Sigmoid colon (tissue), 7 donors: ENCODE data around the gene ARHGAP15. TPM values are rescaled to one million over a fixed set of nuclear protein-coding genes. Genes with fewer than 3 reads are reported as not detected.

ENCODE experiments used
- DNase-seq: peaks from one replicate; pipeline ENCODE4 v3.0.0-alpha.2; 2019
- H3K27ac ChIP-seq, 4 donors: fragments of 200-600 bp; sonication (generic); one replicate each; pipeline ENCODE4 v1.5.1; 2016 to 2019; ENCODE audit warnings: mild to moderate bottlenecking in 1 of 4
- H3K27me3 ChIP-seq, 3 donors: fragments of 200-600 bp; sonication (generic); one replicate each; pipeline ENCODE4 v1.5.1; 2019; ENCODE audit warnings: mild to moderate bottlenecking in 1 of 3
- H3K36me3 ChIP-seq, 4 donors: fragments of 200-600 bp; sonication (generic); one replicate each; pipeline ENCODE4 v1.5.1; 2016 to 2019
- H3K4me1 ChIP-seq, 4 donors: fragments of 200-600 bp; sonication (generic); one replicate each; pipeline ENCODE4 v1.5.1; 2017 to 2019
- H3K4me3 ChIP-seq, 4 donors: fragments of 200-600 bp; sonication (generic); one replicate each; pipeline ENCODE4 v1.5.1; 2017 to 2019; ENCODE audit warnings: mild to moderate bottlenecking in 2 of 4, moderate library complexity in 1 of 4
- H3K9me3 ChIP-seq, 4 donors: fragments of 200-600 bp in 3 of 4; sonication (generic) in 3 of 4; one replicate each; pipeline versions ENCODE4 v1.5.1 to v1.6.1; 2013 to 2019
- EP300 ChIP-seq, 4 donors: sonication (generic); formaldehyde crosslinking; IDR thresholded peaks; one replicate each; pipeline ENCODE4 v1.6.1; 2017; ENCODE audit warnings: antibody characterized with exemption in 4 of 4
- POLR2A ChIP-seq, 2 donors: fragments of 450-650 bp; IDR thresholded peaks; one replicate each; pipeline ENCODE4 v1.6.1; 2016; ENCODE audit warnings: antibody characterized with exemption in 2 of 2, mild to moderate bottlenecking in 2 of 2, moderate library complexity in 2 of 2
- POLR2AphosphoS5 ChIP-seq, 4 donors: sonication (generic); formaldehyde crosslinking; IDR thresholded peaks; one replicate each; pipeline ENCODE4 v1.6.1; 2017; ENCODE audit warnings: antibody characterized with exemption in 4 of 4
- WGBS, 2 donors: extraction: QIAGEN DNeasy Blood & Tissue Kit; methylation state at CpG; one replicate each; pipeline ENCODE4 v1.1.7; 2013; 5-methylcytosine and 5-hydroxymethylcytosine counted together
- intact Hi-C: fragments of 100-400 bp; cut with DNase I; formaldehyde crosslinking; loops from one replicate; pipeline ENCODE4 v1.15.1; 2023
- polyA plus RNA-seq, 3 donors: library from polyadenylated mRNA; stranded (reverse); fragments of 200-250 nt; gene quantifications; one replicate each; pipeline ENCODE4 v1.2.3, GENCODE V29; 2013
- total RNA-seq, 4 donors: library from RNA; depleted of rRNA; stranded (reverse); fragments of >200 nt; gene quantifications; one replicate each; pipeline ENCODE4 v1.1.0, GENCODE V29; 2016
- TF ChIP-seq, protein P1 (sequence below), 4 experiments: fragments of 450-650 bp in 3 of 4; fragments of 200-600 bp in 1 of 4; IDR thresholded peaks; one replicate each; pipeline ENCODE4 v1.5.1; 2016 to 2019; ENCODE audit warnings: antibody characterized with exemption in 4 of 4, mild to moderate bottlenecking in 3 of 4, moderate library complexity in 2 of 4
- donor health status: healthy with polysubstance abuse.
- donor health status: Bipolar disorder and iron deficiency.
- donor health status: healthy.

ARHGAP15 gene
- total and polyA plus RNA-seq, 7 donors, result 3.7 to 16.4 (median 6.0) TPM

DNA sequence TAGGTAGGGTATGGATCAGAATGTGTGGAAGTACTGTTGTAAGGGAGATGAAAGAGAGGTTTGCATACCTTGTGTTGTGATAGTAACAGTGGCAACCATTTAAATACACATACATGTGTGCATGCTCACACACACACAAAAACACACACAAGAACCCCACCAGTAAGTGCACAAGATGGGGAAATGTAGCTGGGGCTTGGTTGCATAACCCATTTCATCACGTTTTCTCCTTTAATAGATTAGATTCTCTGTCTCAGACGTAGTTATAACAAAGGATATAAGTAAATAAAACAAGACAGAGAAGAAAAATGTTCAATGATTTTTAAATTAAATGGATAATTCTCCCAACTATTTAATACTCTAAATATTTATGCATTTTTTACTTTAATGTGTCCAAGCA lies 13.4 kb downstream of the ARHGAP15 start:
- no peak for TF ChIP-seq EP300 (IDR thresholded peaks at IDR 0.05)
- no peak for TF ChIP-seq POLR2AphosphoS5 (IDR thresholded peaks at IDR 0.05)
- no peak for TF ChIP-seq POLR2A (IDR thresholded peaks at IDR 0.05)
- TF ChIP-seq, protein P1, sequence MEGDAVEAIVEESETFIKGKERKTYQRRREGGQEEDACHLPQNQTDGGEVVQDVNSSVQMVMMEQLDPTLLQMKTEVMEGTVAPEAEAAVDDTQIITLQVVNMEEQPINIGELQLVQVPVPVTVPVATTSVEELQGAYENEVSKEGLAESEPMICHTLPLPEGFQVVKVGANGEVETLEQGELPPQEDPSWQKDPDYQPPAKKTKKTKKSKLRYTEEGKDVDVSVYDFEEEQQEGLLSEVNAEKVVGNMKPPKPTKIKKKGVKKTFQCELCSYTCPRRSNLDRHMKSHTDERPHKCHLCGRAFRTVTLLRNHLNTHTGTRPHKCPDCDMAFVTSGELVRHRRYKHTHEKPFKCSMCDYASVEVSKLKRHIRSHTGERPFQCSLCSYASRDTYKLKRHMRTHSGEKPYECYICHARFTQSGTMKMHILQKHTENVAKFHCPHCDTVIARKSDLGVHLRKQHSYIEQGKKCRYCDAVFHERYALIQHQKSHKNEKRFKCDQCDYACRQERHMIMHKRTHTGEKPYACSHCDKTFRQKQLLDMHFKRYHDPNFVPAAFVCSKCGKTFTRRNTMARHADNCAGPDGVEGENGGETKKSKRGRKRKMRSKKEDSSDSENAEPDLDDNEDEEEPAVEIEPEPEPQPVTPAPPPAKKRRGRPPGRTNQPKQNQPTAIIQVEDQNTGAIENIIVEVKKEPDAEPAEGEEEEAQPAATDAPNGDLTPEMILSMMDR (IDR thresholded peaks at IDR 0.05), result no peak
- Histone ChIP-seq H3K36me3 (no peaks in the 10 kb centered on the region), H3K27ac (no peak overlapping the region), H3K4me1 (no peaks in the 10 kb centered on the region), H3K9me3 (no peaks in the 10 kb centered on the region), H3K4me3 (no peak overlapping the region), H3K27me3 (no peaks in the 10 kb centered on the region)
- DNase-seq, result no peak
- 57 to 73% methylated on average over 2 of the region's 2 CpGs for WGBS, 2 donors
- intact Hi-C loops, result no loop called here

DNA sequence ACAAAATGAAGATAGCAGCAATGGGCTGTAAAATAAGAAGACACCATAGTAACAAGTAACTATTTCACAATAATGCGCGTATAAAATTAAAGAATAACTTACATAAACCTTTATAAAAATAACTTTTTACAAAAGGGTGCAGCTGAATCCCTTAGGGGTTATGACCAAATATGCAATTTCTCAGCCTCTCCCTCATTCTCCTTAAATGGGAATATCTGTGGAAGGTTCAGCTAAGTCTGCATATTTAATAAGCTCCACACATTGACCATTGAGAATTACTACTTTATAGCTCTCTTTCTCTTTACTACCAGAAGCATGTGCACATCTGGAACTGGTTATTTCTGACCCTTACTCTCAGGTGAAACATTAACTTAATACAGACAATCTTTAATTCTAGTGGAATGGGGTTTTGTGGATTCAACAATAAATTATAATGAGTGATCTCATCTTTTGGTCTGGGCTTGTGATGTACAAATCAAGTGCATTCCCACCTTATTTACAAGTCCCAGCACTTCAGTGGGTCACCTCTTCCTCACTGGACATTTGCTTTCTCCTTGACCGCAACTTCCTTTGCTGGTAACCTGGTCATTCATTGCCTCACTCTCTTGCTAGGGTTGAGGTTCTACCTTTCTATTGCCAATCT lies 15.7 kb downstream of the ARHGAP15 start:
- intact Hi-C loops, result no loop called here
- no peak for DNase-seq
- TF ChIP-seq, protein P1 (IDR thresholded peaks at IDR 0.05), result no peak
- no peak for TF ChIP-seq POLR2A (IDR thresholded peaks at IDR 0.05)
- TF ChIP-seq POLR2AphosphoS5 (IDR thresholded peaks at IDR 0.05), result no peak
- TF ChIP-seq EP300 (IDR thresholded peaks at IDR 0.05), result no peak
- H3K27me3 ChIP-seq, result no peaks in the 10 kb centered on the region
- H3K36me3 ChIP-seq, result no peaks in the 10 kb centered on the region
- no peaks in the 10 kb centered on the region for H3K9me3 ChIP-seq
- H3K27ac ChIP-seq, result no peak overlapping the region
- H3K4me3 ChIP-seq, result no peak overlapping the region
- WGBS, 2 donors, result 94 to 97% methylated on average over 3 of the region's 3 CpGs
- H3K4me1 ChIP-seq, result no peaks in the 10 kb centered on the region

DNA sequence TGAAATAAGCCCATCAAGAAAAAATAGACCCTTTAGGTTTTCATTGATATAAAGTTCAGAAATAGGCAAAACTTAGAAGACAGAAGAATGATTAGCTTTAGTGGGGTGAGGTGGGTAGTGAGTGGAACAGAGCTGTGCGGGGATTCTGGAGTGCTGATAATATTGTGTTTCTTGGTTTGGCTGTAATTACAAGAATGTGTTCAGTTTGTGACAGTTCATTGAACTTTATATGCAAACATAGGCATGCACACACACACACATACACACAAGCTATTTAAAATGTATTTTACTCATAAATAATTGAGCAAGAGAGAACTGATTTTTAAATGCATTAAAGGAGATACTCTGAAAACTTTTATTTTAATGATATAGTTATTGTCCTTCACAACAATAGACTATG lies 17.1 kb downstream of the ARHGAP15 start:
- H3K4me3 ChIP-seq, result no peak overlapping the region
- TF ChIP-seq POLR2A (IDR thresholded peaks at IDR 0.05) (no peak), POLR2AphosphoS5 (IDR thresholded peaks at IDR 0.05) (no peak)
- WGBS, 2 donors, result 69 to 86% methylated on average over 1 of the region's 1 CpG
- intact Hi-C loops, result no loop called here
- H3K27me3 ChIP-seq, result no peaks in the 10 kb centered on the region
- H3K4me1 ChIP-seq, result no peaks in the 10 kb centered on the region
- no peak overlapping the region for H3K27ac ChIP-seq
- H3K9me3 ChIP-seq, result no peaks in the 10 kb centered on the region
- DNase-seq, result no peak
- H3K36me3 ChIP-seq, result no peaks in the 10 kb centered on the region

DNA sequence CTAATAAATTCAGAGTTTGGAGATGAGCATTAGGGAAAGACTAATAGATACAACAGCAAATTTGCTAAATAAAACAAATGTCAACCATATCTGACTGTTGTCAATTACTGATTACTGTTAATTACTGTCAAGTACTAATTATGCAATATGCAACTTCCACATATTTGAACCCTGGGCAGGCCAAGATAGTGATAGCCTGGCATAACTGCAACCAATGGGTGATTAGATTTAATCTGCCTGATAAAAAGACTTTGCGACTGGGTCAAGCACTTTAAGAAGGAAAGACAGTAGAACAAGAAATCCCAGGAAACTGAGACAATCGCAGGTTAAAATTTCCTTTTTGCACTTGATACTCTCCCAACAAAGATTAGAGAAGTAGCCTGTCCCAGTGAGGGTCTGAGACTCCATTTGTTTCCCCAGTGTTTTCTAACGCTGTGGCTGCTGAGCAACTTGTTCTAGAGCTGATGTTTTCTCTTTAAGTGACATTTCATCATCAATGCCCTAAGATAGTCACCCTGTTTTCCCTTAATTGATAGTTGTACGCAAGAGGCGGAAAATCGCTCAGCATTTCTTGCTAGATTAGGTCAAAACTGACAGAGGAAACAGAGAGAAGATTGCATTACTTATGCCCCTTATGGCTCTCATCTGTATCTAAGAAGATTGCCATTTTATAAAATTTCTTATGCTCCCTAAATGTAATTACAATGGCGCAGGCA lies 17.8 kb downstream of the ARHGAP15 start:
- Histone ChIP-seq H3K9me3 (no peaks in the 10 kb centered on the region), H3K4me3 (no peak overlapping the region), H3K36me3 (no peaks in the 10 kb centered on the region), H3K4me1 (no peaks in the 10 kb centered on the region), H3K27me3 (no peaks in the 10 kb centered on the region), H3K27ac (no peak overlapping the region)
- WGBS, 2 donors, result 80 to 88% methylated on average over 7 of the region's 7 CpGs
- TF ChIP-seq POLR2A (IDR thresholded peaks at IDR 0.05) (no peak), POLR2AphosphoS5 (IDR thresholded peaks at IDR 0.05) (no peak), EP300 (IDR thresholded peaks at IDR 0.05) (no peak)
- DNase-seq, result no peak
- intact Hi-C loops, result no loop called here

DNA sequence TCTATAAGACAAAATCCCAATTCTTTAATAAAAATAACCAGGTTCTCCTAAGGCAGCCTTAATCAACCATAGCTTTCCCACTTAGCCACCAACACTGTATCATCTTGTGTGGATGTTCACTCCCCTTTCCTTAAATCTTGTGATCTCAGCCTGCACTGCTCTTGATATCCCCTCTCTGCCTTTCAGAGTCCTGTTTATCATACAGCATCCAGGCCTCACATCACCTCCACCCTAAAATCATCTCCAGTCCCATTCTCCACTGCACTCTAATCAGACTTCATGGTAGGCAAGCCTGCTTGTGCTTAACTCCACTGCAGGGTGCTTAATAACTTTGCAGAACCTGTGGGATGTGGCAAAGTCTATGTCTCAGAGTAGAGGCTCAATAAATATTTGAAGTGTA lies 18.8 kb downstream of the ARHGAP15 start:
- intact Hi-C loops, result no loop called here
- Histone ChIP-seq H3K36me3 (no peaks in the 10 kb centered on the region), H3K27me3 (no peaks in the 10 kb centered on the region), H3K4me3 (no peak overlapping the region), H3K4me1 (no peaks in the 10 kb centered on the region), H3K27ac (no peak overlapping the region), H3K9me3 (no peaks in the 10 kb centered on the region)
- no peak for TF ChIP-seq EP300 (IDR thresholded peaks at IDR 0.05)
- TF ChIP-seq, protein P1 (IDR thresholded peaks at IDR 0.05), result no peak
- TF ChIP-seq POLR2A (IDR thresholded peaks at IDR 0.05), result no peak
- DNase-seq, result no peak
